GM12801 (cell line): Measurements from ENCODE around the gene MAIP1.

Experiments used
- TF ChIP-seq, protein P1 (sequence below): IDR thresholded peaks from one replicate; pipeline ENCODE4 v1.5.1; 2011; ENCODE audit warnings: control low read depth; ENCODE audit not compliant: insufficient read length; ENCODE audit errors: extremely low read depth

The MAIP1 gene, protein sequence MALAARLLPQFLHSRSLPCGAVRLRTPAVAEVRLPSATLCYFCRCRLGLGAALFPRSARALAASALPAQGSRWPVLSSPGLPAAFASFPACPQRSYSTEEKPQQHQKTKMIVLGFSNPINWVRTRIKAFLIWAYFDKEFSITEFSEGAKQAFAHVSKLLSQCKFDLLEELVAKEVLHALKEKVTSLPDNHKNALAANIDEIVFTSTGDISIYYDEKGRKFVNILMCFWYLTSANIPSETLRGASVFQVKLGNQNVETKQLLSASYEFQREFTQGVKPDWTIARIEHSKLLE

DNA sequence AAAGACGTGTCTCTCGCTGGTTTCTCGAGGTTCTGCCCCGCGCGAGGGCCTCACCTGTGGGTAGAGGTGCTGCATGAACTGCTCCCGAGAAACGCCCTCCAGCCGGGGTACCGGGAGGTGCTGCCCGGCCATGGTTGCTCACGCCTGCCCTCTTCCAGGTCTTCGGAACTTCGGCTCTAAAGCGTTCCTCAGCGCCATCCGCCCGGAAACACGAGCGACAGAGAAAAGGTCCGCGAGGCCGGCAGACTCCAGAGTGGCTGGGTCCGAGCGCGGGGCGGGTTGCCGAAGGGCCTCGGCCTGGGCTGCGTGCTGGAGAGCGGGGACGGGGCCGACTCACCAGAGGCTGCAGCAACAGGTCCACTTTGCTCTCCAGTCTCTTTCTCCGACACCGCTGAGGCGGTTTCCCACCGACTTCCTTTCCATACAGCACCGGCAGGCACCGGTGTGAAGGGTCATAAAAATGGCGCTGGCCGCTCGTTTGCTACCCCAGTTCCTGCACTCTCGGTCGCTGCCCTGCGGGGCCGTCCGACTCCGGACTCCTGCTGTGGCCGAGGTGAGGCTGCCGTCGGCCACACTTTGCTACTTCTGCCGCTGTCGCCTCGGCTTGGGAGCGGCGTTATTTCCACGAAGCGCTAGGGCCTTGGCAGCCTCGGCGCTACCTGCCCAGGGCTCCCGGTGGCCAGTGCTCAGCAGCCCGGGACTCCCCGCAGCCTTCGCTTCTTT lies at the start of gene MAIP1, which contains the start of gene TYW5:
Gene MAIP1 (plus strand): TSS at position 244 of the 723 bp plus-strand sequence. CDS start 217 bp downstream, at position 461.
Gene TYW5 (minus strand): TSS at position 153 of the 723 bp plus-strand sequence. CDS start 21 bp downstream, at position 132.
- TF ChIP-seq, protein P1, sequence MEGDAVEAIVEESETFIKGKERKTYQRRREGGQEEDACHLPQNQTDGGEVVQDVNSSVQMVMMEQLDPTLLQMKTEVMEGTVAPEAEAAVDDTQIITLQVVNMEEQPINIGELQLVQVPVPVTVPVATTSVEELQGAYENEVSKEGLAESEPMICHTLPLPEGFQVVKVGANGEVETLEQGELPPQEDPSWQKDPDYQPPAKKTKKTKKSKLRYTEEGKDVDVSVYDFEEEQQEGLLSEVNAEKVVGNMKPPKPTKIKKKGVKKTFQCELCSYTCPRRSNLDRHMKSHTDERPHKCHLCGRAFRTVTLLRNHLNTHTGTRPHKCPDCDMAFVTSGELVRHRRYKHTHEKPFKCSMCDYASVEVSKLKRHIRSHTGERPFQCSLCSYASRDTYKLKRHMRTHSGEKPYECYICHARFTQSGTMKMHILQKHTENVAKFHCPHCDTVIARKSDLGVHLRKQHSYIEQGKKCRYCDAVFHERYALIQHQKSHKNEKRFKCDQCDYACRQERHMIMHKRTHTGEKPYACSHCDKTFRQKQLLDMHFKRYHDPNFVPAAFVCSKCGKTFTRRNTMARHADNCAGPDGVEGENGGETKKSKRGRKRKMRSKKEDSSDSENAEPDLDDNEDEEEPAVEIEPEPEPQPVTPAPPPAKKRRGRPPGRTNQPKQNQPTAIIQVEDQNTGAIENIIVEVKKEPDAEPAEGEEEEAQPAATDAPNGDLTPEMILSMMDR, result no peak

DNA sequence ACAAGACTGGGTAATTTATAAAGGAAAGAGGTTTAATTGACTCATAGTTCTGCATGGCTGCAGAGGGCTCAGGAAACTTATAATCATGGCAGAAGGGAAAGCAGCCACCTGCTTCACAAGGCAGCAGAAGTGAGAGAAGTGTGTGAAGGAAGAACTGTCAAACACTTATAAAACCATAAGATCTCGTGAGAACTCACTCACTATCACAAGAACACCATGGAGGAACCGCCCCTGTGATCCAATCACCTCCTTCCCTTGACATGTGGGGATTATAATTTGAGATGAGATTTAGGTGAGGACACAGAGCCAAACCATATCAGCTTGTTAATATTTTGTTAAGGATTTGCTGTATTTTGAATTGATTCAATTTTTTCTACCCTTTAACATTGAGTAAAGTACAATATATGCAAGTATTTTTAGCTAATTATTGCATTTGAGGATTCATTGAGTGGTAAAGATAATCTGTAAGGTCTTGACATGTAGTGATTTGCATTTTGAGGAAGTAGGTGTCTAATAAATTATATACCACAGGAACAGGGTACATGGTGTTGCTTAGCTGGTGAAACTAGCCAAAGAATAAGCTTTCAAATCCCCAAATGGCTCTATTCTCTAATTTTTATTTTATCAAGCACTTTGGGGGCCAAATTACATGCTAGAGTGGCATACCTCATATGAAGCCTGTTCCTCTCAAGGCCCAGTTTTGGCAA lies 48.2 kb upstream of the MAIP1 start:
- TF ChIP-seq, protein P1, result no peak

DNA sequence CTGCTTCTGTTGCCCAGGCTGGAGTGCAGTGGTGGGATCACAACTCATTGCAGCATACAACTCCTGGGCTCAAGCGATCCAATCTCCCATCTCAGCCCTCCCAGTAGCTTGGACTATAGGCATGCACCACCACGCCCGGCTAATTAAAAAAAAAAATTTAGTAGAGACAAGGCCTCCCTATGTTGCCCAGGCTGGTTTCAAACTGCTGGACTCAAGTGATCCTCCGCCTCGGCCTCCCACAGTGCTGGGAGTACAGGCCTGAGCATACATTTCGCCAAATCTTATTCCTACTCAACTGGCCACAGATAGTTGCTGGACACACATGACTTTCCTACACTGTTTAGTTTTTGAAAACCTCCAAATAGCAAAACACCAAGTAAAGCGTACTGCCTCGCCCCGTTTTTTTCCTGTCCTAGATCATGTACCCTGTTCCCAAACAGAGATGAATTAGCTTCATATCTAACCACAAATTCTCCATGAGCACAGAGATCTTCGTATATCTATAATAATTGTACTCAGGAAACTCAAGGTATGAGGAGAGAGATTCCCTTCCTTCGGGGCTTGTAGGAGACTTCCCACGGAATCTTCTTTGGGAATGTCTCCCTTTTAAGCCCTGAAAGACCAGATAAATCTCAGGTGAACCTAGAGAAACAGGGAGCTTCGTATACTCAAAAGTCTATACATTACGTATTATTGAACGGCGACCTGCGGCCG lies 44.9 kb upstream of the MAIP1 start:
- TF ChIP-seq, protein P1, result no peak

DNA sequence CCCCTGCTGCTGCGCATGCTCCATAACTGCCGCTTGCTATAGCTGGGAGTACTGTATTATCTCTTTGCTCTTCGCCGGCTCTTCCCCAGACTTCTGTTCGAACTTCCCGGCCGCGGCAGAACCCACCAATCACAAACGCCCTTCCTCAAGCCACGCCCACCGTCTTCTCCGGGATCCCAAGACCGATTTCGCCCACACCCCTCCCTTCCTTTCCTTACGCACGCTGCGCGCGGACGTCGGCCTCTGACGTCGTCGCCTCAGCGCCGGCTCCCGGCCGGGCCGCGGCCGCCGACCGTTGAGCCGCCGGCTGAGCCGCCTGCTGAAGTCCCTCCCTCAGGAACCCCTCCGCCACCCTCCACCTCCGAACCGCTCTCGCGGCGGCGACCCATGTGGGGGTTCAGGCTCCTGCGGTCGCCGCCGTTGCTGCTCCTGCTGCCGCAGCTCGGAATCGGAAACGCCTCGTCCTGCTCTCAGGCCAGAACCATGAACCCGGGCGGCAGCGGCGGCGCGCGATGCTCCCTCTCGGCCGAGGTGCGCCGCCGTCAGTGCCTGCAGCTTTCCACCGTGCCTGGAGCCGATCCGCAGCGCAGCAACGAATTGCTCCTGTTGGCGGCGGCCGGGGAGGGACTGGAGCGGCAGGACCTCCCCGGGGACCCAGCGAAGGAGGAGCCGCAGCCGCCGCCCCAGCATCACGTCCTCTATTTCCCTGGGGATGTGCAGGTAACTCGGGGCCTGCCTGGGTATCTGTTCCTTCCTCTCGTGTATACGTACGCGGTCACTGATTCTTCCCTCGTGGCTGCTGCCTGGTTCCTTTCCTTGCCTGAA lies 44.1 kb upstream of the MAIP1 start, which contains the start of gene C2orf69:
Gene C2orf69 (plus strand): TSS at position 242 of the 825 bp plus-strand sequence. CDS start 146 bp downstream, at position 388.
- TF ChIP-seq, protein P1, result no peak

DNA sequence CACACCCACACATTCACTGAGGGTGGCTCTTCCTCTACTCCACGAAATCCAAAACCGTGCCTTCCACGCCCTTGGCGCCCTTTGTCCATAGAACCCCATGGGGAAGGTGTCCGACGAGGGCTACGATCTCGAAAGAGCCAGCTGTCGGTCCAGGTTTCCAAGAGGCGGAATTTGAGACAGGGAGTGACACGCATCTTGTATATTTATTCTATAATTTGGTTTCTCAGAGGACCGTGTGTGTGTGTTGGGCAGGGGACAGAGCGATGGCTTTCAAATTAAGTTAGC lies 43.6 kb upstream of the MAIP1 start:
- TF ChIP-seq, protein P1, result no peak

DNA sequence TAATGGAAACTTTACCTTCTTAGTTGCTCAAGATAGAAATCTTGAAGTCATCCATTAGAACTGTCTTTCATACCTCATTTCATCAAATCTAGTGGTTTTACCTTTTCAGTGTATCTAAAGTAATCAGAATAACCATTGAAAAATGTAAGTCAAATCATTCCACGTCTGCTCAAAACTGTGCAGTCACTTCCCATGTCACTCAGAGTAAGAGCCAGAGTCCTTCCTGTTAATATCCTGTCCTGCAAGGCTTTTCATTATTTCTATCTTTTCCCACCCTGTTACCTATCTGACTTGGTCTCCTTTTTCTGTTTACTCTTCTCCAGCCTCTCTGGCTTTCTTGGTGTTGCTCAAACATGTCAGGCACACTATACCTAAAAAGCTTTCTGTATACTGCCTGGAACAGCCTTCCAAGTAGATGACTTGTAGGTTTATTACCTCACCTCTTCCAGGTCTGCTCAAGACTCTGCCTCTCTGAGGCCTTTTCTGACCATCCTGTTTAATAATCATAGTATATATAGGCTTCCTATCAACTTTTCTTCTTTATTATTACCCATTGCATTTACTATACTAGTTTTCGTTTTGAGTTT lies 40.9 kb upstream of the MAIP1 start:
- TF ChIP-seq, protein P1, result no peak
